SIG-M5 treated with dmso at 0.1 percent for 504 hours (cell line): ENCODE data around the gene SPNS2.

ENCODE experiments used
- DNase-seq: peaks from one replicate; lab custom pipeline; 2025; ENCODE audit not compliant: unreplicated experiment; lab: John Stamatoyannopoulos, UW

SPNS2 gene

GRCh38 chr17:4498461-4499397, at the start of gene SPNS2:
Gene SPNS2 (plus strand): TSS chr17:4498881. CDS start chr17:4499048, 167 bp downstream.
- DNase-seq, result peak; percentile 55

GRCh38 chr17:4449736-4450135, 48.9 kb upstream of the SPNS2 start:
- DNase-seq, result no peak

GRCh38 chr17:4450710-4451316, 47.9 kb upstream of the SPNS2 start:
- no peak for DNase-seq

- DNase-seq, result no peak
These were observed 44.7 kb upstream of the SPNS2 start for GRCh38 chr17:4453812-4454591.

GRCh38 chr17:4460661-4461060, 38.0 kb upstream of the SPNS2 start:
- no peak for DNase-seq

GRCh38 chr17:4463818-4464476, 34.7 kb upstream of the SPNS2 start:
- DNase-seq, result no peak

- DNase-seq, result no peak
These were observed 32.9 kb upstream of the SPNS2 start for GRCh38 chr17:4465786-4466185.

GRCh38 chr17:4467287-4467686, 31.4 kb upstream of the SPNS2 start:
- DNase-seq, result no peak

GRCh38 chr17:4469552-4469951, 29.1 kb upstream of the SPNS2 start:
- no peak for DNase-seq

GRCh38 chr17:4472286-4472685, 26.4 kb upstream of the SPNS2 start:
- DNase-seq, result no peak

GRCh38 chr17:4474093-4474492, 24.6 kb upstream of the SPNS2 start:
- no peak for DNase-seq

- DNase-seq, result no peak
These were observed 23.7 kb upstream of the SPNS2 start for GRCh38 chr17:4475001-4475400.

- no peak for DNase-seq
These were observed 23.2 kb upstream of the SPNS2 start for GRCh38 chr17:4475463-4475862.

- no peak for DNase-seq
These were observed 22.7 kb upstream of the SPNS2 start for GRCh38 chr17:4476017-4476416.

GRCh38 chr17:4476511-4477070, 22.1 kb upstream of the SPNS2 start:
- DNase-seq, result peak; percentile 9

- no peak for DNase-seq
These were observed 21.4 kb upstream of the SPNS2 start for GRCh38 chr17:4477255-4477791.

- no peak for DNase-seq
These were observed 20.3 kb upstream of the SPNS2 start for GRCh38 chr17:4478318-4478830.

GRCh38 chr17:4479340-4479981, 19.2 kb upstream of the SPNS2 start:
- no peak for DNase-seq

GRCh38 chr17:4479982-4480751, 18.5 kb upstream of the SPNS2 start:
- no peak for DNase-seq
